GM21423 (cell line): ENCODE results near the gene RBM47.

Experiments used
- ATAC-seq: cut with Tn5 transposase; IDR thresholded peaks from one replicate; pipeline ENCODE4 v1.9.1; 2021; ENCODE audit warnings: mild to moderate bottlenecking, moderate library complexity; ENCODE audit not compliant: unreplicated experiment

Gene RBM47

GRCh38 chr4:40502934-40503333, 126.7 kb downstream of the RBM47 start:
- ATAC-seq, result no peak

DNA sequence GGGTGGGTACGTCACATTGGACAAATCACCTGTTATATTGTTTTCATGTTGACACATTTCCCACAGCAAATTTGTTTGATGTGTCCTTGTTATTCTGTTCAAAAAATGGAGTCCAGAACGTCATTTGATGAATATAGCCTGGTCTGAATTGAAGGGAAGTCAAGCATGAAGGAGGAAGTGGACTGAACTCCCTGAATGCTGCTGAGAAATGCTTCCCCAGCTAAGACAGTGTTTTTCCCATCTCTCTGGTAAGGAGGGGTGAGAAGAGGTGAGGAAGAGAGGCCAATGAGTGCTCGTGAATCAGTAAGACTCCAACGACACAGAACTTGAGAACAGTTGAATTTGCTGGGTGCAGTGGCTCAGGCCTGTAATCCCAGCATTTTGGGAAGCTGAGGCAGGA, 127.4 kb downstream of the RBM47 start:
- ATAC-seq, result no peak

DNA sequence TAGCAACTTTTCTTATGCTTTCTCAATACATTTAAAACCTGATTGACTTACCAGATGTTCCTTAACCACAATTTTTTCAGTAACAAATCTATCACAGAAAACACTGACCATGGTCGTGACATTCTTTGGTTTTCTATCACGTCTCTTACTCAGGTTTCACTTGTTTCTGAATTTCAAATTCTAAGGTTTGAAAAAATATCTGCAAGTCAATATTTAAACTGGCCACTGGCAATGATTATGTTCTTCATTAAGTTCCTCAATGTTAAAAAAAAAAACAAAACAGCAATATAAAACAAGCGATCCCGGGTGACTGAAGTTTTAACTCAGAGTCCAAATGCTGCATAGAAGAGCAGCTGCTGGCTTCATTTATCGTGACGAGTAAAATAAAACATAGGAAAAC, 128.9 kb downstream of the RBM47 start:
- ATAC-seq, result no peak

DNA sequence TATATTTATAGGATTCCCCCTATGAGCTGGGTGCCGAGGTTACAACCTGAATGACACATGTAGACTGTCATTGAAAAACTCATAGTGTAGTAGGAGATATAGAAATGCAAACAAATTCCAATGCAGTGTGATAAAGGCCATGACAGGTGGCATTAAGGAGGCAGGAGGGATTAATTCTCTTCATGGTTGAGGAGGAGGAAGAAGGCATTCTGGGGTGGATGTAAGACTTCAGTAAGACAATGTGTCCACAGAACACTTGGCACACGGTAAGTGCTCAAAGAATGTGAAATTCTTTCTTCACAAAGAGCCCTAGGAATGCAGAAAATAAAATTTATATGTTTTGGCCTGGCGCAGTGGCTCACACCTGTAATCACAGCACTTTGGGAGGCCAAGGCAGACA, 136.5 kb downstream of the RBM47 start:
- no peak for ATAC-seq

GRCh38 chr4:40492691-40493090, 137.0 kb downstream of the RBM47 start:
- no peak for ATAC-seq

- no peak for ATAC-seq
Observed at GRCh38 chr4:40490481-40490880, 139.2 kb downstream of the RBM47 start.

GRCh38 chr4:40489961-40490360, 139.7 kb downstream of the RBM47 start:
- no peak for ATAC-seq

DNA sequence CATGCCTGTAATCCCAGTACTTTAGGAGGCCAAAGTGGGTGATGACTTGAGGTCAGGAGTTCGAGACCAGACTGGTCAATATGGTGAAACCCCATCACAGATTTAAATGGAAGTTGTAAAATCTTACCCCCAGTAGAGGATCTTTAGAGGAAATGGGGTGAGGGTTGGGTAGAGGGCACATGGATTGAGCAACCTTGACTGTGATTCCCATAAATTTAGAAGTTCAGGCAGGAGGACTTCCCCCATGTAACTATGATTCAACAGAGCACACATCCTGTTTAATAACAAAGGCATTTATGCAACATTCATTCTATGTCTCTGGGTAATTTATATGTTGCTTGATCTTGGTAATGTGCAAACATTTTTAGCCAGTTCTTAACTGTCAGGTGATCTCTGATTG, 143.1 kb downstream of the RBM47 start:
- ATAC-seq, result no peak

DNA sequence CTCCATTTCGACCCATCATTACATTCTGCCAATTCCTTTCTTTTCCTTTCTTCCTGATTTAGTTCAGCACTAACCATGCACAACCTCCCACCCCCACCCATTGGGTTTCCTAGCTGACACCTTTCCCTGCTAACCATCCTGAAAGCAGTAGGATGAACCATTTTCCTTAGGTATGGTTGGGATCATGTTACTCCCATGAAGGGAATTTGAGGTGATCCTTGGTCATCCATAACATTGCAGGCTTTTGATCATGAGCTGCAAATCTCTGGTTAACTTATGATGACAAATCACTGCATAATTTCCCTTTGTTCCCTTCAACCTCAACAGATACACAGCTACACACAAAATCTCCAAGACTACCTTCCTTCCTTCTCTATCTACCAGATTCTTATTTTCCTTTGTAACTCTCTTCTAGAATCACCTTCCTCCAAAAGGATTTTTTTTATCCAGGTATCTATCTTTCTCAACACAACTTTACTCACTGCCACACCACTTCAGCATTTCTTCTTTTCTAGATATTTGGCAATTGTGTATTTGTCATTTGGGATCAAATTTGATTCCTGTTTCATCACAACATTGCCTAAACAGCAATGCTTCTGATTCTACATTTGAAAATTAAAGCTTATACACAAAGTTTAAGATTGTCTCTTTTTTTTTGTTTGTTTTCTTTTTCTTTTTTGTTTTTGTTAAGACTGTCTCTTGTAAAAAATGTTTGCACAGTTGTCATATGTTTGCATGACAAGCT, 145.1 kb downstream of the RBM47 start:
- ATAC-seq, result no peak

DNA sequence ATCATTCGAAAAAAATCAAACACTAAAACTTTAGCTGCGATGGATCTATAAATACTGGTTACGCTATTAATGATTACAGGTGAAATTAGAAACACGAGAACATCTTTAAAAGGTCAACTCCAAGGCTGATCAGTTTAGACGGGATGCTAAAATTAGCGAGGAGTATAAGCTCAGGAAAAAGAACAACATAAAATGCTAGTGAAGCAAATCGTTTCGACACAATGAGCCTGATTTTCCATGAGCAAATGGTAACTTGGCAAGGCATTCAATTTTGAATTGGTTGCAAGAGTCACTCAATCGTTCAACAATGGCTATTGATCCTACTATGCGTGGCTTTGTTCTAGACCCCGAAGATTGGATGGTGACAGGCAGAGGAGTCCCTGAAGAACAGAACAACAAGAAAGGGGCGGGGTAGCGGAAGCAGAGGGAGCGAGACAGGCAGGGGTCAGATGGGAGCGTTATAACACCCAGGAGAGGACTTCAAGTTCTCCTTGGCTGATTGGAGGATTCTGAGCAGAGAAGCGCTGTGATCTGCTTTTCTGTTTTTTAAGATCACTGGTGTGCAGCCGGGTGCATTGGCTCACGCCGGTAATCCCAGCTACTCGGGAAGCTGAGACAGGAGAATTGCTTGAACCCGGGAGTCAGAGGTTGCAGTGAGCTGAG, 146.5 kb downstream of the RBM47 start:
- no peak for ATAC-seq

GRCh38 chr4:40481977-40482376, 147.7 kb downstream of the RBM47 start:
- ATAC-seq, result no peak

DNA sequence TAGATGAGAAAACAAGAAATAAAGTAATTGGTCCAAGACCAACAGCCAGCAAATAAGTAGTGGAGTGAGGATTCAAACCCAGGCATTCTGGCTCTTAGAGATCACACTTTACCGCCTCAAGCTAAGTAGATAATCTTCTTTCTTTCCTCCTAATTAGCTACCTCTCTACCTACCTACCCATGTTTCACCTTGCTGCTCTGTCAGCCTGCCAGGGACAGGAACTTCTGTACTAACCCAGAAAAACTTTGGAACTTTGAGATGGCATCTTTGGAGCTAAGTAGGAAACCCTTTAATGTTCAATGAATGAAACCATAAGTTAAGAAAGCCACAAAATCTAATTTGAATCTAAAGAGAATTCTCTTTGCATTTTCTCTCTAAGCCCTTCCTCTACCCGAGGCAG, 149.4 kb downstream of the RBM47 start:
- ATAC-seq, result no peak

DNA sequence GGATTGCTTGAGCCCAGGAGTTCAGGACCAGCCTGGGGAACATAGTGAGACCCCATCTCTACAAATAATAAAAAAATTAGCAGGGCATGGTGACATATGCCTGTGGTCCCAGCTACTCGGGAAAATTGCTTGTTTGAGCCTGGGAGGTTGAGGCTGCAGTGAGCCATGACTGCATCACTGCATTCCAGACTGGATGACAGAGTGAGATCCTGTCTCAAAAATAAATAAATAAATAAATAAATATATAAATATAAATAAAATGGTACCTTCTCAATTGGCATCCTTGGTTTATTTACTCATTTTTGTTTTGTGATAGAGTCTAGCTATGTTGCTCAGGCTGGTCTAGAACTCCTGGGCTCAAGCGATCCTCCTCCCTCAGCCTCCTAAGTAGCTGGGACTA, 150.3 kb downstream of the RBM47 start:
- no peak for ATAC-seq

GRCh38 chr4:40475609-40476008, 154.1 kb downstream of the RBM47 start:
- no peak for ATAC-seq

- ATAC-seq, result peak; percentile 82
Observed at GRCh38 chr4:40473578-40474388, 155.9 kb downstream of the RBM47 start.

DNA sequence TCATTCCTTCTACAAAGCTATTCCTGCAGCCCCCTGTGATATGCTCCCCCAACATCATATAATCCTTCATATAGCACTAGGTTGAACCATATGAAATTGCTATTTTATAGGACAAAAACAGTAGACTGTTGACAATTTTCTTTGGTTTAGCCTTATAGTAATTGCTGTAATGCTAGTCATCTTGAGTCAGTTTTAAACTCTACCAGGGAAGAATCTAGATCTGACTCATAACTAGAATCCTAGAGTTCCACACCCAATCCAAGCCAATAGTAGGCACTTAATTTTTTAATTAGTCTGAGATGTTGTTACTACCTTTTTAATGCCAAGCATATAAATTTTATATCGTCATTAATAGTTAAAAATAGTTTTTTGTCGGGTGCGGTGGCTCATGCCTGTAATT, 157.7 kb downstream of the RBM47 start:
- ATAC-seq, result no peak

DNA sequence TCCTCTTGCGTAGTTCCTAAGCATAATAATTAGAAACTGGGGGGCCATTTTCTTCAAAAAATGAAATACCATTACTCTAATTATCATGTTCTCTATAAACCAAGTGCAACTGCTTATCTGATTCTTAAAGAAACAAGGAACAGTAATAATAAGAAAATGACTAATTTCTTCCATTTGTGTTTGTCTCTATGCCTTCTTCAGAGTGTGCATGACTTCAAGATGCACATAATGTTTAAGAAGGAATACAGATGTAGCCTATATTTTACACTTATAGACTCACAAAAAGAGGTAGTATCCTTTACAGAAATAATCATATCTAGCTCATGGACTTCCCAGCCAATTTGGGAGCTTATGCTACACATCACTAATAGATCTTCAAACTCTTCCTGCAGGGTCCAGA, 162.9 kb downstream of the RBM47 start:
- no peak for ATAC-seq

DNA sequence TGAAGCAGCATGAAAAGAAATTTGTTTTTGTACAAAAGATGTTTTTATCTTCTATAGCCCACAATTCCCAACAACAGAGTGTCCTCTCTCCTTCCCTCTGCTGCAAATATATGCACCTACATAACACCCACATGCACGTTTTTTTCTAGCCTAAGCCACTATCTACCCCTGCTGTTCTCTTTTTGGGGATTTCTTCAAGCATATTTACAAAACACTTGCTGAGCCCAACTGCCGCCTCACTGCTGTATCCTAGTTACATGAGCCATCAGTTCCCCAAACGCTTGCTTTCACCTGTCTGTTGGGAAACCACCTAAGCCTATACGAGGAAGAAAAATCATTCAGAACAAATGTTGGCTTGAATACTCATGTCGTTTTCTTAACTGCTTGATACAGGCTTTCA, 167.3 kb downstream of the RBM47 start:
- peak; percentile 81 for ATAC-seq

DNA sequence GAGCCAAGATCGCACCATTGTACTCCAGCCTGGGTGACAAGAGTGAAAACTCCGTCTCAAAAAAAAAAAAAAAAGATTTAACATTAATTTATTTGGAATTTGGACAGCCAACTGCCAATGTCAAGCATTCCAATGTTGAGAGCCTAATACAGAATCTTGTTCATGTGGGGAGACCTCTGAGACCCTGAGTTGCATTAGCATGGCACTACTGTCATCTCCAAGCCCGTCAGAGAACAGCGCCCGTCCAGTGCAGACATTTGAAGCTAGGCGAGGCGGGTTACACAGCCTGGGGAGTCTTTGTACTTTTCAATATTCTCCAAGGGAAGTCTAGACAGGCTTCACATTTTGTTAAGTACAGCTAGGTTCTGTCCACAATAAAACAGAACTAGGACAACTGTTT, 167.8 kb downstream of the RBM47 start:
- no peak for ATAC-seq

DNA sequence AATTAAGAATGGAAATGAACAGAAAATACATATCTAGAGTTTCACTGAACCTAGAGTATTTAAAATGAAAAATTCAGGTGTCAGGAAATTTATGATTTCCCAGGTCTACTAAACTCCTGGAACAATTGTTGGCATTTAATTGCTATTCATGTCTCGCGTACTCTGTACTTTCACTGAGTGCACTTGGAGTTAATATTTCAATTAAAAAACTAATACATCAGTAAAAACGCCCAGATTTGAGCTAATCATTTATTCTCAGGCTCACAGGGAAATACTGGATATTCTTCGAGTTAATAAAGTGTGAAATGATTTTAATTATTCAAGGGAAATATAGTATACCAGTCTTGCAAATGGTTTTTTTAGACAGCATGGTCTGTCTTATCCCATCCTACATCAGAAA, 168.6 kb downstream of the RBM47 start:
- ATAC-seq, result no peak

GRCh38 chr4:40458683-40459082, 171.0 kb downstream of the RBM47 start:
- no peak for ATAC-seq

- peak; percentile 44 for ATAC-seq
Observed at GRCh38 chr4:40458109-40458508, 171.6 kb downstream of the RBM47 start.
